Measurements from ENCODE around the gene WWOX. TPM values are rescaled to one million over a fixed set of nuclear protein-coding genes. Genes with fewer than 3 reads are reported as not detected.

WWOX gene
- total and polyA plus RNA-seq, 2 experiments from 2014 or later: 17.0 to 39.8 TPM

GRCh38 chr16:78647491-78647890 lies 548.0 kb downstream of the WWOX start:
- no peaks in the 10 kb centered on the region for H4K20me1 ChIP-seq (ENCODE audit: insufficient read depth, poor library complexity, severe bottlenecking)
- H3K4me1 ChIP-seq (ENCODE audit: insufficient read depth): no peaks in the 10 kb centered on the region
- no peak overlapping the region for H3K4me2 ChIP-seq
- no peaks in the 10 kb centered on the region for H3K9me3 ChIP-seq (ENCODE audit: low read depth)
- DNase-seq (ENCODE audit: low spot score): no peak
- no peaks in the 10 kb centered on the region for H3K27me3 ChIP-seq
- H3K4me3 ChIP-seq: no peak overlapping the region
- H3K27ac ChIP-seq: no peak overlapping the region
- TF ChIP-seq EZH2 (IDR thresholded peaks at IDR 0.05; ENCODE audit: borderline replicate concordance) (no peak), EZH2phosphoT487 (IDR thresholded peaks at IDR 0.05; ENCODE audit: low read depth, severe bottlenecking, unreplicated experiment) (no peak)
- TF ChIP-seq, protein P1, sequence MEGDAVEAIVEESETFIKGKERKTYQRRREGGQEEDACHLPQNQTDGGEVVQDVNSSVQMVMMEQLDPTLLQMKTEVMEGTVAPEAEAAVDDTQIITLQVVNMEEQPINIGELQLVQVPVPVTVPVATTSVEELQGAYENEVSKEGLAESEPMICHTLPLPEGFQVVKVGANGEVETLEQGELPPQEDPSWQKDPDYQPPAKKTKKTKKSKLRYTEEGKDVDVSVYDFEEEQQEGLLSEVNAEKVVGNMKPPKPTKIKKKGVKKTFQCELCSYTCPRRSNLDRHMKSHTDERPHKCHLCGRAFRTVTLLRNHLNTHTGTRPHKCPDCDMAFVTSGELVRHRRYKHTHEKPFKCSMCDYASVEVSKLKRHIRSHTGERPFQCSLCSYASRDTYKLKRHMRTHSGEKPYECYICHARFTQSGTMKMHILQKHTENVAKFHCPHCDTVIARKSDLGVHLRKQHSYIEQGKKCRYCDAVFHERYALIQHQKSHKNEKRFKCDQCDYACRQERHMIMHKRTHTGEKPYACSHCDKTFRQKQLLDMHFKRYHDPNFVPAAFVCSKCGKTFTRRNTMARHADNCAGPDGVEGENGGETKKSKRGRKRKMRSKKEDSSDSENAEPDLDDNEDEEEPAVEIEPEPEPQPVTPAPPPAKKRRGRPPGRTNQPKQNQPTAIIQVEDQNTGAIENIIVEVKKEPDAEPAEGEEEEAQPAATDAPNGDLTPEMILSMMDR (IDR thresholded peaks at IDR 0.05; ENCODE audit: poor library complexity): no peak
- WGBS (ENCODE audit: low lambda C conversion rate, missing lambda C conversion rate): 70% methylated on average over 2 of the region's 2 CpGs
- H2AFZ ChIP-seq: no peak overlapping the region
- no peaks in the 10 kb centered on the region for H3K36me3 ChIP-seq (replicated peaks; ENCODE audit: insufficient read depth, low read depth)
- H3K79me2 ChIP-seq: no peaks in the 10 kb centered on the region
- no peaks in the 10 kb centered on the region for H3K9me2 ChIP-seq (replicated peaks; ENCODE audit: insufficient read depth)

DNA sequence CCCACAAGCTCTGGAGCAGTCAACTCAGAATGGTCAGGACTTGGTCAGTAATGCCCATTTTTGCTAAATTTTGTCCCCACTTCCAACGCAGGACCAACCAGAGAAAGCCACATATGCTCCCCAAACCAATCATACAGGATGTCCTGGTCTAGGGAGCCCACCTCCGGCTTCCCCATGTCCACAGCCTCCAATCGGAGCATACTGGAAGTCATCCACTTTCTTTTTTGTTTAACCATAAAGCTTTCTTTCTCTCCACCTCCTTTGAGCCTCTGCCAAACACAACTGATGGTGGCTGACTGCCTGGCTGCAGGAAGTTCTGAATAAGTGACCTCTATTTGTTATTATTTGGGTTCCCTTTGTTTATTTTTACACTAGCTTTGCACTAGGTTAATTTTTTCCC lies 549.1 kb downstream of the WWOX start:
- no peaks in the 10 kb centered on the region for H3K27me3 ChIP-seq
- DNase-seq (ENCODE audit: low spot score): no peak
- no peak overlapping the region for H3K4me2 ChIP-seq
- H4K20me1 ChIP-seq (ENCODE audit: insufficient read depth, poor library complexity, severe bottlenecking): no peaks in the 10 kb centered on the region
- no peaks in the 10 kb centered on the region for H3K36me3 ChIP-seq (replicated peaks; ENCODE audit: insufficient read depth, low read depth)
- no peaks in the 10 kb centered on the region for H3K9me3 ChIP-seq (ENCODE audit: low read depth)
- no peaks in the 10 kb centered on the region for H3K4me1 ChIP-seq (ENCODE audit: insufficient read depth)
- TF ChIP-seq EZH2phosphoT487 (IDR thresholded peaks at IDR 0.05; ENCODE audit: low read depth, severe bottlenecking, unreplicated experiment): no peak
- TF ChIP-seq, protein P1 (IDR thresholded peaks at IDR 0.05; ENCODE audit: poor library complexity): no peak
- TF ChIP-seq EZH2 (IDR thresholded peaks at IDR 0.05; ENCODE audit: borderline replicate concordance): no peak
- no peak overlapping the region for H2AFZ ChIP-seq
- H3K4me3 ChIP-seq: no peak overlapping the region
- H3K79me2 ChIP-seq: no peaks in the 10 kb centered on the region
- H3K27ac ChIP-seq: no peak overlapping the region
- no peaks in the 10 kb centered on the region for H3K9me2 ChIP-seq (replicated peaks; ENCODE audit: insufficient read depth)
- 80% methylated on average over 3 of the region's 3 CpGs for WGBS (ENCODE audit: low lambda C conversion rate, missing lambda C conversion rate)

DNA sequence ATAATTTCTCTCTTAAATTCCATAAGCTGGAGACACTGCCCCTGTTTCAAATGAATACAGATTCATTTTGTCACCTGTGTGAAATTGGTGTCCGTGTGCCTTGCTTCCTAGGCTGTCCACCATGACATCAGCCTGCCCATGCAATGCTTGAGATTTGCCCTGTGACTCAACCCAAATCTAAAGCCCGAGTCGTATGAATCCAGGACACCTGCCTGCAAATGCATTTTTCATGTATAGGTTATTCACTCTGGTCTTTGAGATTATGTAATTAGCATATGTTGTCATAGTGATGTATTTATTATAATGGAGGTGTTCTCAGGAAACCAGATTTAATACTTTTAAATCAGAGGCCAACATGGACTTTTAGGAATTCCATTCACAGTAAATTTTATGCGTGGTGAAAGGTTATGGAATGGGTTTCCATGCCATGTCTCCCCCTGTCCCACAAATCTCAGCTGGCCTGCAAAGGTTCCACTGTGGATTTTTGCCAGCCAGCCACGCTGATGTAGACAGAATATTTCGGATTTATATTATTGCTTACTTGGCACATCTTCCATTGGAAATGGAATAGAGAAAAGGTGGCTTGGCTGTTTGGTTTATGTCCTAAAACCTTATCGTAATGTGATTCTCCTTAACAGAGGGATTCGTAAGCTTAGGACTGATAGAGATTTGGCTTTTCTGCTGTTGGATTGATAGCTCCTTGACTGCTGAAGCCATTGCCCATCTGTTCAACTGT lies 551.1 kb downstream of the WWOX start:
- TF ChIP-seq, protein P1 (IDR thresholded peaks at IDR 0.05; ENCODE audit: poor library complexity): no peak
- TF ChIP-seq EZH2phosphoT487 (IDR thresholded peaks at IDR 0.05; ENCODE audit: low read depth, severe bottlenecking, unreplicated experiment): no peak
- no peak for TF ChIP-seq EZH2 (IDR thresholded peaks at IDR 0.05; ENCODE audit: borderline replicate concordance)
- H3K27me3 ChIP-seq: no peaks in the 10 kb centered on the region

More for the DNA sequence above, 551.1 kb downstream of the WWOX start:
- Histone ChIP-seq H4K20me1 (ENCODE audit: insufficient read depth, poor library complexity, severe bottlenecking) (no peaks in the 10 kb centered on the region), H3K4me3 (no peak overlapping the region), H3K9me3 (ENCODE audit: low read depth) (no peaks in the 10 kb centered on the region), H3K9me2 (replicated peaks; ENCODE audit: insufficient read depth) (no peaks in the 10 kb centered on the region), H3K79me2 (no peaks in the 10 kb centered on the region), H2AFZ (no peak overlapping the region), H3K36me3 (replicated peaks; ENCODE audit: insufficient read depth, low read depth) (no peaks in the 10 kb centered on the region), H3K4me2 (no peak overlapping the region), H3K27ac (no peak overlapping the region), H3K4me1 (ENCODE audit: insufficient read depth) (no peaks in the 10 kb centered on the region)
- 87% methylated on average over 8 of the region's 8 CpGs for WGBS (ENCODE audit: low lambda C conversion rate, missing lambda C conversion rate)
- DNase-seq (ENCODE audit: low spot score): no peak

Data from hepatocyte (in vitro differentiated cells).